HG03565 (cell line): ENCODE data around the gene GRAPL.
"Not testable (repeated sequence)": the region's sequence is repeated elsewhere in the genome, so short reads cannot be mapped to it uniquely, and the experiment has no call there.

ENCODE experiments used
- ATAC-seq: cut with Tn5 transposase; IDR thresholded peaks from one replicate; pipeline ENCODE4 v1.9.1; 2021; ENCODE audit warnings: mild to moderate bottlenecking, moderate library complexity; ENCODE audit not compliant: unreplicated experiment

The GRAPL gene

DNA sequence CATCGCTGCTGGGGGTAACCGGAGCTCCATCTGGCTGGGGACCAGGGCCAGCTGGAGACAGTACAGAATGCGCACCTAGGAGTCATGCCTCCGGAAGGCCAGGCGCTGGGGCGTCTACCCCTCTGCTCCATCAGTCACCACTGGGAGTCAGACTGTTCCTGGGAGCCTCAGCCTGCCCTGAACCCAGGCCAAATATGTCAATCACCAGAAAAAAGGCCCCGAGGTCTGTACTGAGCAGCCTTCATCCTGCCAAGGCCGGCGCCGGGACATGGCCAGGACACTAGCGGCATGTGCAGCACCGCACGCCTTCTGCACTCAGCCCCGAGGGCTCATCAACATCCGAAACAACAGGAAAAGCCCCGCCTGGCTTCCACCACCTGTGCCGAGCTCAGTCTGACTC lies 8.7 kb downstream of the GRAPL start:
- not testable (repeated sequence) for ATAC-seq

DNA sequence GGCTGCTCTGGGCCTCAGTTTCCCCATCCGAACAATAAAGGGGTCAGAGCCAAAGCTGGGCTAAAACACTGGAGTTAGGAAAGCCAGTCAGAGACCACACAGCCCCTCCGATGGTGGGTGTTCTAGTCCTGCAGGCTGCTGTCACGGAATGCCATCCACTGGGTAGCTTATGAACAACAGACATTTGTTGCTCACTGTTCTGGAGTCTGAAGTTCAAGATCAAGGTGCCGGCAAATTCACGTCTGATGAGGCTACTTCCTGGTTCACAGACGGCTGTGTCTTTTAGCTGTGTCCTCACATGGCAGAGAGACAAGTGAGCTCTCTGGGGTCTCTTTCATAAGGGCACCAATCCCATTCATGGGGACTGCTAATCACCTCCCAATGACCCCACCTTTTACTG lies 9.2 kb downstream of the GRAPL start:
- ATAC-seq = not testable (repeated sequence)

GRCh38 chr17:19137959-19138358 lies 10.6 kb downstream of the GRAPL start:
- not testable (repeated sequence) for ATAC-seq

DNA sequence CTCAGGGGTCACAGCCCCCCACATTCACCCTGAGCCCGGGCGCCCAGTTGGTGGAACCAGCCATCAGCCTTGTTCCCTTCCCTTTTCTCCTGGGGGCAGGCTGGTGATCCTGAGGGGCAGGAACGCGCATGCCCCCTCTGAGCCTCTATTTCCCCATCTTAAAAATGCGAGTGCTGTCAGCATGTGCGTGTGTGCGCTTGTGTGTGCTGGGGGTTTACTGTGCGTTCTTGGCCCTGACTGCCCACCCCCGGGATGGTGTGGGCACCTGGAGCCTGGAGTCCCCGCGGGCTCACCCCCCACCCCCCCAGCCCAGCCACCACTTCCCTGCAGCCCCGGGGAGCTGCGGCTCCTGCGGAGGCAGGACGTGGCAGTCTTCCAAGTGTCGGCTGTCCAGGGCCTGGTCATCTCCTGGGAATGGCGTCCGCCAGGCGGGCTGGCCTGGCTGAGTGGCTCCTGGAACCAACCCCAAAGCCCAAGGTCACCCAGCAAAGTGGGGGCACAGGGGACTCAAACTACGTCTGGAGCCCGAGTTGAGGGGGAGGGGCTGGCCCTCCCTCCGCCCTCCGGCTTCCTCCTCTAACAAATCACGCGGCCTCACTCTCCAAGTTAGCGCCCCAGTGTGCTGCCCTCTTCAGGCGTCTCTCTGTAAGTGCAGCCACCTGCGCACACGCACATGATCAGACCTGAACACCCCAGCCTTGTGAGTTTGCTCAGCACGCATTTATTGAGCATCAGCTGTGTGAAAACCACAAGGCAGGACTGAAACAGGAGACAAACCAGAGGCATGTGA lies 14.2 kb downstream of the GRAPL start:
- peak; percentile 58 for ATAC-seq

DNA sequence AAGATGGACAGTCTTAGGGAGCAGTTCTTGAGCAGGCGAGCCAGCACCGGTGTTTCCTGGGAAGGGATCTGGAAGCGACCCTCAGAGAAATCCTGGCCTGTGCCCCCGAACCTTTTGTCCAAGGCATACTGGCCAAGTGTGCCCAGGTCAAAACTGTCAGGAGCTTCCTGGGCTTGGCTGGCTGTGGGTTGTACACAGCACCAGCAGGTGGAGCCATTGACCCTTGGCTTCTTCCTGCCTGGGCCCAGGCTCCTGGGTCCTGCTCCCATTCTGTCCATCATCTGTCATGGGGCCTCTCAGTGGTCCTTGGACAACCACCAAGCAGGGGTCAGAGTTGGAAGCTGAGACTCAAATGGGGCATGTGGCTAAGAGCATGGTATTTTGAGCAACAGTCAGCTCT lies 15.0 kb downstream of the GRAPL start:
- not testable (repeated sequence) for ATAC-seq

GRCh38 chr17:19143097-19143777 lies 15.8 kb downstream of the GRAPL start:
- ATAC-seq = not testable (repeated sequence)

DNA sequence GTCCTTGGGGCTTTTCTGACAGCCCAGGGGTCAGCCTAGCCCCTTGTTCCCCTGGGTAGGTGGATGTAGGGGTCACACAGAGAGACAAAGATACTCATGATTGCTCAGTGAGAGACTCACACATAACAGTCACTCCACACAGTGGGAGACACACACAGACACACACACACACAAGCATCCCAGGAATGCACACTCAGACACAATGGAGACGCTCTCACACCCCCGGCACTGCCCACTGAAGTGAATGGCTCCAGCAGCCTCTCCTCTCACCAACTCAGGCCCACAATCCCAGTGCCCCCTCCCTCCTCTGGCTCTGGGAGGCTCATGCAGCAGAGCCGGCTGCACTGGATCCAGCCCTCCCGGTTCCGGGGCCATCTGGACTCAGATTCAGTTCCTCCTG lies 17.0 kb downstream of the GRAPL start:
- ATAC-seq = not testable (repeated sequence)

DNA sequence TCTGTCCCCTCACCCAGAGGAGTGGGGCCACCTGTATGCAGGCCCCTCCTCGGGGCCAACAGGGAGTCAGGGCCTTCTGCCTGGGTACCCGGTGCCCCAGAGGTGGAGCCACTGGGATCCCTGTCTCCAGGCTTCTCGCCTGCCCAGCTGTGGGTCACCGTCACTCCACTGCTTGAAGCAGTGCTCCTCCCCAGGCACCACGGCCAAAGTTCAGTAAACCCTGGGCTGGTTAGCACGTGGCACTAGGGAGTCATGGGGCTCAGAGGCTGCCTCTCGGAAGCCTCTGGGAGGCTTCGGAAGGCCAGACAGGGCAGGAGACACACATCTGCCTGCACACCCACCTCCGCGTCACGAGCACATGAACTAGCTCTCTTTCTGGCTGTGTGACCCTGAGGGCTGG lies 18.1 kb downstream of the GRAPL start:
- ATAC-seq = not testable (repeated sequence)

- not testable (repeated sequence) for ATAC-seq
These were observed 23.6 kb downstream of the GRAPL start for GRCh38 chr17:19150678-19151615.

DNA sequence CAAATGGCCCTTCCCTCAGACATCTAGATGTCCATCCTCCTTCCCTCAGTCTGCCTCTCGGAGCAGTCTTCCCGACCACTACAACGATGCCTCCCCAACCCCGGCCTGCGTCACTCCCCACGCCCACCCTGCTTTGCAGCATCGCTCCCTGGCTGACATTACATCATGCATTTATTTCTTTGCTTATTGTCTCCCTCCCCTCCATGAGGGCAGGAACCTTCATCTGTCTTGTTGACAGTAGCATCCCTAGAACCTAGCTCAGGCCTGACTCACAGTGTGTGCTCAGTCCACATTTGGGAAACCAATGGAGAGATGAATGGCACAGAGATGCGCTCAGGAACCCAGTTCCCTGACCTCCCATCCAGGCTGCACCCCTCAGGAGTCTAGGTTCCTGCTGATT lies 30.2 kb downstream of the GRAPL start:
- ATAC-seq = not testable (repeated sequence)

GRCh38 chr17:19158478-19158877 lies 31.1 kb downstream of the GRAPL start:
- not testable (repeated sequence) for ATAC-seq

- ATAC-seq = not testable (repeated sequence)
These were observed 31.5 kb downstream of the GRAPL start for GRCh38 chr17:19158938-19159337.

GRCh38 chr17:19161308-19162107 lies 34.1 kb downstream of the GRAPL start:
- not testable (repeated sequence) for ATAC-seq

DNA sequence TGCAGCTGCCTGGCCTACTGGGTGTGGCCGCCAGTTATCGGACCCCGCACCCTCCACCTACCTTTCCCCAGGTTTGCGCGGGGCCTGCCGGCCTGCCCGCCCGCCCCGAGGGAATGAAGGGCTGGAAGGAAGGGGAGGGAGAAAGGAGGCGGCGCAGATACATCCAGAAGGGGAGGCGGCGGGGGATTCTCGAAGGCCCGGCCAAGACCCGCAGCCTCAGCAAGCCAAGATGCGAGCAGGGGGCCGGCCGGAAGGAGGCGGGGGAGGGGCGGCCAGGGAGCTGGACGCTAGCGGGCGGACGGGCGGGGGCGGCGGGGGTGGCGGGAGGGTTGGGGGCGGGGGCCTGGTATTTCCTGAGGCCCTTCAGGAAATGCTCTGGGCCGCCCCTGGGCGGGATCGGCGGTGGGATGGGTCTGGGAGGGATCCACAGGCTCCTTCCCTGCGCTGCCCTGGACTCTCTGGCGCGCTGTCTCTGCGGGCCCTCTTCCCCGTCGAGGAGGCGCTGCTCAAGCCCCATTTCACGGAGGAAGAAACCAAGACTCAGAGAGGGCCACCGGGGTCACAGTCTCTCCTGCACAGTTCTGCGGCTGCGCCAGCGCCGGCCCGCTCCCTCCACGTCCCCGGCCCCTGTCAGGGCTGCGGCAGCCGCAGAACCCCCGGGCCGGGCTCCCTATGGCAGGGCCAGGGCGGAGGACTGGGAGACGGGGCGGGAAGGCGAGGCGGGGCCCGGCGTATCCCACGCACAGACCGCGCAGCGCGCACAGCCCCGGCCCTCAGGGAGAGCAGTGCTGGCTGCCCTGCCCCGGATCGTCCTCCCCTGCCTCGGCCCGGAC lies 35.2 kb downstream of the GRAPL start:
- not testable (repeated sequence) for ATAC-seq

- ATAC-seq = not testable (repeated sequence)
These were observed 47.0 kb downstream of the GRAPL start for GRCh38 chr17:19174422-19174821.

DNA sequence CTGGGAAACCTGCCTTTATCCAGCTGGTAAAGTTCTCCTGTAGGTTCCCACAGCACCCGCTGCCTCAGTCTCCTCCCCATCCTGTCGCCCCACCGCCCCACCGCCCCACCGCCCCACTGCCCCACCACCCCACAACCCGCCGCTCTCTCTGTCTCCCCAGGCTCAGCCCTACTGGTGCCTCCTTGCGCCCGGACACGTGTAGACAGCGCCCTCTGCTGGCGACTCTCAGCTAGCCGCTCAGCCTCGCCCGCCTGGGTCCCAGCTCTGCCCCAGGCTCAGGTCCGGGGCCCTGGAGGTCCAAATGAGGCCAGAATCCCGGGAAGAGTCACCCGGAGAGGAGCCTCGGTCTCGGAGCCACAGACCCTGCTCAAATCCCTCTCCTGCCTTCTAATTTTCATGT lies 48.0 kb downstream of the GRAPL start:
- peak; percentile 41 for ATAC-seq

GRCh38 chr17:19181040-19181875 lies 53.9 kb downstream of the GRAPL start:
- ATAC-seq = not testable (repeated sequence)
